Gastrocnemius medialis (tissue), 4 donors: Measurements from ENCODE around the gene RPP25L.

Experiments used
- POLR2A ChIP-seq, 2 donors: fragments of 450-650 bp; IDR thresholded peaks; one replicate each; pipeline ENCODE4 v1.6.1; 2017; ENCODE audit warnings: antibody characterized with exemption in 2 of 2, mild to moderate bottlenecking in 2 of 2, moderate library complexity in 2 of 2
- TF ChIP-seq, protein P1 (sequence below), 5 experiments: fragments of 450-650 bp in 3 of 5; fragments of 200-600 bp in 2 of 5; sonication (generic) in 2 of 5; IDR thresholded peaks in 4 of 5; conservative IDR thresholded peaks in 1 of 5; 1 replicate in 4 of 5; 2 replicates in 1 of 5; pipeline ENCODE4 v1.5.1; 2016 to 2019; ENCODE audit warnings: antibody characterized with exemption in 5 of 5, mild to moderate bottlenecking in 3 of 5, moderate library complexity in 3 of 5

DNA sequence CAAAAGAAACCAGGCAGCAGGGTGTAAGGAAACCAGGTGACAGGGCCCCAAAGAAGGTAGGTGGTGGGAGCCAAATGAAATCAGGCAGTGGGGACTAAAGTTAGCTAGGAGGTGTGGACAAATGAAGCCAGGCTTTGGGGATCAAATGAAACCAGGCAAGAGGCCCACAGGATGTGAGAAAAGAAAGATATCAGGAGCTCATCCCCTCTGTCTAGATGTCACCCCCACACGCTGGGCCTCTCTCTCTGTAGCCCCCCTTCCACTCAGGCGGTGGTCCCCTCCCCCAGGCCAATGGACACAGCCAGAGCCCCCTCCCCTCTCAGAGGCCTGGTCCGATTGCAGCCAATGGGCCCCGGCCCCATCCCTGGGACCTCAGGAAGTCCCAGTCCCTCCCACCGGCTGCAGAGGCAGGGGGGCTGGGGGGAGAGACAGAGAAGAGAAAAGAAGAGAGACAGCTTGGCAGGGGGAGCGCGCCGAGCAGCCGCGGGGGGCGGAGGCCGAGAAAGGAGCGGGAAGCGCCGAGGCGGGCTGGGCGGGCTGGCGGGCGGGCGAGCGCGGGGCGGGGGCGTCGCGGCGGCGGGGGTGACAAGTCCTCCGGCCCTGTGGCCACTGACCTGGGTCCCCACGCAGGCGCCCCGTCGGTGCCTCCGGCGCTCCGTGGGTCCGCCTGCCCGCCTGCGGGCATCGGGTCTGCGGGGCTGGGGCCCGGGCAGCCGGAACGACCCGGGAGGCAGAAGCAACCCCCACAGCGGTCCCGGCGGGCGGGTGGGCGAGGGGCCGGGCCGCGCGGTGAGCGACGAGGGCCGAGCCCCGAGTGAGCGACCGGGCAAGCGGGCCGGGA is 34.3 kb downstream of the RPP25L start:
- TF ChIP-seq, protein P1, sequence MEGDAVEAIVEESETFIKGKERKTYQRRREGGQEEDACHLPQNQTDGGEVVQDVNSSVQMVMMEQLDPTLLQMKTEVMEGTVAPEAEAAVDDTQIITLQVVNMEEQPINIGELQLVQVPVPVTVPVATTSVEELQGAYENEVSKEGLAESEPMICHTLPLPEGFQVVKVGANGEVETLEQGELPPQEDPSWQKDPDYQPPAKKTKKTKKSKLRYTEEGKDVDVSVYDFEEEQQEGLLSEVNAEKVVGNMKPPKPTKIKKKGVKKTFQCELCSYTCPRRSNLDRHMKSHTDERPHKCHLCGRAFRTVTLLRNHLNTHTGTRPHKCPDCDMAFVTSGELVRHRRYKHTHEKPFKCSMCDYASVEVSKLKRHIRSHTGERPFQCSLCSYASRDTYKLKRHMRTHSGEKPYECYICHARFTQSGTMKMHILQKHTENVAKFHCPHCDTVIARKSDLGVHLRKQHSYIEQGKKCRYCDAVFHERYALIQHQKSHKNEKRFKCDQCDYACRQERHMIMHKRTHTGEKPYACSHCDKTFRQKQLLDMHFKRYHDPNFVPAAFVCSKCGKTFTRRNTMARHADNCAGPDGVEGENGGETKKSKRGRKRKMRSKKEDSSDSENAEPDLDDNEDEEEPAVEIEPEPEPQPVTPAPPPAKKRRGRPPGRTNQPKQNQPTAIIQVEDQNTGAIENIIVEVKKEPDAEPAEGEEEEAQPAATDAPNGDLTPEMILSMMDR (IDR thresholded peaks at IDR 0.05 in 4 of 5, conservative IDR thresholded peaks at IDR 0.05 in 1 of 5) = no peak
- TF ChIP-seq POLR2A (IDR thresholded peaks at IDR 0.05) = no peak
